Raji (cell line): Measurements from ENCODE around the gene PPM1L.

Source experiments
- POLR2A ChIP-seq: IDR thresholded peaks from 2 replicates; pipeline ENCODE4 v1.6.1; 2011; ENCODE audit warnings: low read depth, low read length, control low read depth; ENCODE audit not compliant: insufficient read depth

PPM1L gene

DNA sequence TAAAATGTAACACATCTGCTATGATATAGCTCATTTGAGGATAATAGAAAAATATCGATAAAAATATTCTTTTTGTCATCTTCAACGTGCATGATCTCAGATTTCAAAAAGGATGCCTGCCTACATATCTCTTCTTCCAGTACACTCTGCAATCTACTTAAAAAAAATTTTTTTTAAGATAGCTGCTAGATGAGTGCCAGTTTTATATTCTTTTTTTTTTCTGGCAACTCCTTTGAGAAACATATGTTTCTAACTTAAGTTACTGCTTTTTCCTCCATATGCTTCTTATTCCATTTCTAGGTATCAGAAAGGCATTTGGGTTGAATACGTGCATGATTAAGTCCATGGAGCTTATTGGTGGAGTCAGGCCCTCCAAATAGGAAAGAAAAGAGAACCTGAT is 160.4 kb downstream of the PPM1L start:
- TF ChIP-seq POLR2A = no peak

DNA sequence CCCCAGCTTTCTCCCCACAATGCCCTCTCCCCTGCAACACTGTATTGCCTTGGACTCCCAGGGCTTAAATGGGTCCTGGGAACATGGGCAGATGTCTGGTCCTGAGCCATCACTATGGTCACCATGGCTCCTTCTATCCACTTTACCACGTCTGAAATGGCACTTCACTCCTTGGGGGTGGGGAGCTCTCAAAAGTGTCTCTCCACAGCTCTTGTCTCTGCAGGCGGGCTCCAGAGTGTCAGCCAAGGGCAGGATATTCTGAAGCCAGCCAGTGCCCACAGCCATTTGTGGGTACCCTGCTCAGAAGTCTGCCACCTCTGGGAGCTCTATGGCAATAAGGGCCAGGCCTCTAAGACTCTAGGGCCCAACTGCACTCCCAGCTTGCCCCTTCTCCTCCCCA is 163.9 kb downstream of the PPM1L start:
- TF ChIP-seq POLR2A = no peak

DNA sequence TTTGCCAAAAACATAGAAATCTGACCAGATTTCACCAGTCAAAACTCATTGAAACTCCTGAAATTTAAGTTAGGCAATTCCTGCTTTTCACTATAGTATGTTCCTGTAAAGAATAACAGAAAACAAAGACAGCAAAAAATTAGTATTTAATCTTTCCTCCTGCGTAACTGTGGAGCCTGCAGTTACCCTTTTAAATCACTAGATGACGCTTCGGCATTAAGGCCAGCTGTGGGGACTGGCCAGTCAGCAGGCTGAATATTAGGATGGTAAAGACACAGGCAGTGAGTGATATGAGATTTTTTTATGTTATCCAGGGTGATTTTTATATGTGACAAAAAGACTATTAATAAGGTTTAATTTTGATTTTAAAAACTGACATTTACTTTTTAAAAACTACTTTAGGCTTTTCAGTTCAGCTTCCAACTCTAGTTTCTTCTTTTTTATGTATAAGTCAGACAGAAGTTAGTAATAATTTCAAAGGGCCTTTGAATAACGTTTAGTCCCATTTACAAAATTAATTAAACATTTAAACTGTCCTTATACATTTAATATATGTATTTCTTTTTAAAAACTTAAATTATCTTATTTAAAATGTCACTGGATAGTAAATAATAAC is 165.1 kb downstream of the PPM1L start:
- no peak for TF ChIP-seq POLR2A

DNA sequence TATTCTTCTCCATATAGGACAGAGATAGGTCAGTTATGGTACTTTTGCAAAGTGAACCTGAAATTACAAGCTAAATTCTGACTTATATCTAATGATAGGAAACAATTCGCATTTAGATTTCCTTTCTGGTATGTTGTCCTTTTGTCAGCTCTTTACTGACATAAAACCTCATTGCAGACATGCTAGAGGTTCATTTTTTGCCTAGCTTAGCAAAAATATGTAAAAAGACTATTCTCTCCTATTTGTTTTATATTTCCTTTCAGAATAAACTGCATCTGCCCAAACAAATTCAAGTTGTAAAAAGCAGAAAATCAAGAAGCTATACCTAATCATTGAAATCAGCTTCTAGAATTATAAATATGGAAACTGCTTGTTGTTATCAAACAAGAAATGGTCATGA is 168.7 kb downstream of the PPM1L start:
- TF ChIP-seq POLR2A = no peak

DNA sequence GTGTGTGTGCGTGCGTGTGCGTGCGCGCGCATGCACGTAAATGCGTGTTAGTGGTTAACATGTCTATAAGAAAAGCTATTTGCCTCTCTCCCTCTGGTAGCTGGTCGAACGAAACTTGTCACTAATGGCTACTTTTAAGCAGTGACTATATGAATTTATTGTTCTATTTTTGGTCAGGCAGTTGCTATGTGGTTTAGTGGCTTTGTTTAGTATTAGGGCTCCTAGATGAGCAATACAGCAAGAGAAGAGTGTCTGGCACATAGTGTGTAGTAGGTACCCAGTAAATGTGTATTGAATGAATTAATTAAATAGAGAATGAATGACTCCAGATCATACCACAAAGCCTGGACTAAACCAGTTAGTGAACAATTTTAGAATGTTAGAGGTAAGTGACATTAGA is 171.6 kb downstream of the PPM1L start:
- TF ChIP-seq POLR2A = no peak

DNA sequence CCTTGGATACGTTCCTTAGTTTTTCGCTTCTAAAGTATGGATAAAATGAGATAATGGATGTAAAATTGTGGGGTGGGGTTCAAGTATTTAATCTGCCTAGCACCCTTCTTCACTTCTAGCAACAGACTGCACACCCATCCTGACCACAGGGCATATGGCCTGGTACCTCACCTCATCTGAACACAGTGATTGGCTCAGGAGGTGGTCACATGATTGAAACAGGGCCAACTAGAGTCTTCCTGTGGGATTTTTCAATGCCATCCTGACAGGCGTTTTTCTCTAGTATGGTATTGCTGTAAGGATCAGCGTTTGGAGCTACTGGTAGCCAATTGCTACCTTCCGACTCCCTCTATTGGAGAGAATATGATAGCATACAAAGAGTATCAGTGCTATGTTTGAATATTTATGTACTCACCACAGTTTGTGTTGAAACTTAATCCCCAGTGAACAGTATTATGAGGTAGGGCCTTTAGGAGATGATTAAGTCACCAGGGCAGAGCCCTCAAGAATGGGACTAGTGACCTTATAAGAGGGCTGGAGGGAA is 172.2 kb downstream of the PPM1L start:
- no peak for TF ChIP-seq POLR2A

DNA sequence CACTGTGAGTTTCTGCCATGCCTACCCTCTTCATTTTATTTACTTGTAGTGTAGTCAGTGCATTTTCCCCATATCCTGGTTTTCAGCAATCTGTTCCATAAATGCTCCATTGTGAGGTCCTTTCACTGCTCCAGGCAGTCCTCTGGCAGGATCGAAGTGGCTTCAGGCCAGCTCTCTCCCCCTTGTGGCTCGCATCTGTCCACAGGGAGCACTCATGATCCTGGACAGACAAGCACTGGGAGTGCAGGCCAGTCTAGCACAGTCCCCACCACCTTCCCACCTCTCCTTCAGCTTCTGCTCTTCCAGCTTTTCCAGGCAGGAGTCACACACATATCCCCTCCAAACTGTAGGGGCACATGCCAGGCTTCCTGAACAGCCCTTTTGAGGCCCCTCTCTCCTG is 173.6 kb downstream of the PPM1L start:
- no peak for TF ChIP-seq POLR2A

DNA sequence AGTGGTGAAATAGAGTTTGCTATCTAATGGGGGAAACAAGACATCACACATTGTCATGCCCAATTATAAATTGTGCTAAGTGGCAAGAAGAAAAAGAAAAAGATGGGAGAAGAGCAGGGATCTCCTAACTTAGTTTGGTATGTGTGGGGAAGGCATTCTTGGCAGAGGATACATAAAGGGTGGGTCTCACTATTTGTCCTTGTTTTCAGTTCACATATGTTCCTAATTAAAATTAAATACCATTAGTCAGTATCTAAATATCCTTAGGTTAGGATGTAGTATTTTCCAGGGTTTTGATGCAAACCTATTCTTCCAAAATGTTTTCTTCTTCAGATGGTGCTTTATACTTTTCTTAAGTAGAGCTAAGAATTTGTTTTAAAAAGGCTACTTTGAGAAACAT is 175.4 kb downstream of the PPM1L start:
- no peak for TF ChIP-seq POLR2A

DNA sequence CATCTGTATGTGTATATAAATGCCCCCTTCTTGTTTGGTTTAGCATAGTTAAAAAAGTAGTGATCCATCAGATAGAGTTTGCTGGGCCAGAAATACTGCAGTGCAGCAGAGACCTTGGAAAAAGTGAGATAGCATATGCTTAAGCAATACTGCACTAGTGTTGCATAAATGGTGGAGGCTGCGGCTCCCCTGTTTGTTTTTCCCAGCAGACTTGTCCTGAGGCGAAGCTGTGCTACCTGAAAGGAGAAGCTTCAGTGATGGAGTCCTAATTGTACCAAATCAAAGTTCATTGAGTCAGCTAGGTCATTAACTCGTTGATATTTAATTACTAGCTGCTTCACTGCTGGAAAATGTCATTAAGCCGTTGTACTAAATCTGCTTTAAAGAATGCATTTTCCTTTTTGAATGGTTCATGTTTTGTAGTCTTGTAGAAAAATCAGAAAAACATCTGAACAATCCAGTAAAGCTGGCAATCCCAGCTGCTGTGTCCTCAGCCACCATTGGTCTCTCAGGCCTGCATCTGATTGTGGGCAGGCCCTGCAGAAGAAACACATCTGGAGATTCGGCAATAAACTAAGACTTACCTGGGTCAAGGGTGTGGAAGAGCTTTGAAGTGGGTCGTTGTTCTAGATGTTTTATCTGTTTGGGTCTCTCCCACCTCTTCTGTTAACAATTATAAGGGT is 179.5 kb downstream of the PPM1L start:
- TF ChIP-seq POLR2A = no peak

DNA sequence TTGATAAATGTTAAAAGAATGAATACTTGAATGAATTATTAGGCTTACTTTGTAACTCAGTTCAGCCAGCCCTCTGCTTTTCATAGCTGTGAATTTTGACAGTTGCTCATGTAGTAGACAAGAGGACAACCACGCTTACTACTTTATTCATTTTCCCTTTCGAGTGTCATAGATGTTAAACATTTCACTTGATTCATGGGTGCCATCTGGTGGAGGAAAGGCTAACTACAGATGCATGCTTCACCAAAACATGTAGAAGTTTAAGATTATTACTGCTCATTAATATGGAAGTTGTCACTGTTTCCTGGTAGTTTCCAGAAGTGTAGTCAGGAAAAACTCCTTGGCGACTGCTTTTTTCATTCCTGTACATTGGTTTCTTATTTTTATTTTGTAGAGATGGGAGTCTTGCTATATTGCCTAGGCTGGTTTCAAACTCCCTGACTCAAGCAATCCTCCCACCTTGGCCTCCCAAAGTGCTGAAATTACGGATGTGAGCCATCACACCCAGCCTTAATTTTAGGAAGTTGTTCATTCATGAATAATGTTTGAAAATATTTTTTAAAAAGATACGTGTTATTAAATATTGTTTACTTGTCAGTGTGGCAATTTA is 186.0 kb downstream of the PPM1L start:
- TF ChIP-seq POLR2A = no peak

DNA sequence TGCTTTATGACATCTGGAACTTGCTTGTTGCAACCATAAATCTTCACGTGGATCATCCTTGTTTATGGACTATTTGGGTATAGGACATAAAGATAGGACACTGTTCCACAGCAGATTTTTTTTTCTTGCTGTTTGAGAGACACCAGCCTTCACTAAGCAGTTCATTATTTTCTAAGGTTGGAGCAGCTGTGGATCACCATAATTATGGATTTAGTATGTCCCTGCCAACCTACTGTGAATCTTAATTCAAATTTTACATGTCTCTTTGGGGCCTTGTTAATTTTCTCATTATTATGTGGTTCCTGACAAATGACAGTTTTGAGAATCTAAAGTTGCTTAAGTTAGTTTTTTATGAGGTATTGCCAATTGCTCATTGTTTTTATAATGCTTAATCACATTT is 188.0 kb downstream of the PPM1L start:
- no peak for TF ChIP-seq POLR2A

DNA sequence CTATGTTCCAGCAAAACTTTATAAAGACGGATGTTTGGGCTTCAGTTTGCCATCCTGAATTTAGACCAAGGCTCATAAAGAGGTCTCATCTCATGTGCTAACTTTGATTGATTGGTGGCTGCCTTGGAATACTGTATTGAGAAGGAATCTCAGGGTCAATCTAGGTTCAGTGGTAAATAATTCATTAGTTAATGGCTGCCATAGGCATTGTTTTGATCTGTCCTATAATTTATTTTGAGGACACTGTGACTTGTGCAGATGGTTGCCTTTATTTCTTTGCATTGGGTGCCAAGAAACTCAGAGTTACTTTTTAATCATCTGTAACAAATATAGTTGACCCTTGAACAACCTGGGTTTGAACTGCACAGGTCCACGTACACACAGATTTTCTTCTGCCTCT is 189.3 kb downstream of the PPM1L start:
- TF ChIP-seq POLR2A = no peak

DNA sequence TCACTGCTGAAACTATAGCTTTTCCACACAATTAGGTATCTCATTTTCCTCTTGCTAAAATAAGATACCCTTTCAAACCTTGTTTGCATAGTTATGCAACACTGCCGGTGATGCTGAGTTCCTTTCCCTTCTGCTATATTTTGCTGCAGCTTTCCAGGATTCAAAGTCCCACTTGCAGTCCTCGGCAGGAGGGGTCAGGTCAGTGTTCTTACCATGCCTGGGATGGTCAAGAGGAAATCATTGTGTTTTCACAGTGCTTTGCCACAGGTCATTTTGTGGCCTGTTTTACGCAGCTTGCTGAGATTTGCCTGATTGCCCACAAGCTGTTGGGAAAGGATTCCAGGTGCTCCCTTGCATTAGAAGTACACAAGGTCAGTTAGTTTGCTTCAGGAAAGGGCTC is 192.2 kb downstream of the PPM1L start:
- no peak for TF ChIP-seq POLR2A

DNA sequence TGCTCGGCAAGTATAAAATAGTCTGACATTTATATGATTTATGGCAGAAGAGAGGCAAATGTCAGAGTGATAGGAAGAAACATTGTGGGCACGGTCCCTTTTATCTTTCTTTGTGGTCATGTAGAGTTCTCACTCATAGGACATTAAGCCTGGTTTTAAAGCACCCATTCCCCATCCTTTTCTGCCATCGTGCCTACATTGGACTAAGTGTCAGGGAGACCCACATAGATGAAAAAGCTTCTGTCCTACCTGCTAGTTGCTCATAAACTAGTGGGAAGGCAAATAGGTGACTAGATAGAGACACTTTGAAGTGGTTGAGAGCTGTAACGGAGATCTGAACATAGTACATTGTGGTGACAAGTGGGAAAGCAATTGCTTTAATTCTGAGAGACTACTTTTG is 193.4 kb downstream of the PPM1L start:
- TF ChIP-seq POLR2A = no peak

DNA sequence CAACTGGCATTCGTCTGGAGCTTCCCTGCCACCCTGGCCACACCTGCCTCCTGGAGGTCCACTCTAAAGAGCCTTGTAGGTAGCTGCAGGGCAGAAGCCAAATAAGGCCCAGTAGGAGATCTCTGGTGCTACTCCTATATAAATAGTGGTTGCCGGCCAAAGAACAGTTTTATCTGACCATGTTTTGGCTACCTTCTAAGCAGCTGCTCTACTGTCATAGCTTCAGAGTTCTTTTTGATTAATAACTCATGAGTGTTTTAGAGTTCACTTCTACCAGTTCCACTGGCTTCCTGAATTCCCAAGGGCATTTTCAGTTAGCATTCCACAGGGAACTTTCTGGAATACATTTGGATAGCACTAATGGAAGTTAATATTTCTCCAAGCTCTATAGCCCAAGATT is 194.5 kb downstream of the PPM1L start:
- TF ChIP-seq POLR2A = no peak

DNA sequence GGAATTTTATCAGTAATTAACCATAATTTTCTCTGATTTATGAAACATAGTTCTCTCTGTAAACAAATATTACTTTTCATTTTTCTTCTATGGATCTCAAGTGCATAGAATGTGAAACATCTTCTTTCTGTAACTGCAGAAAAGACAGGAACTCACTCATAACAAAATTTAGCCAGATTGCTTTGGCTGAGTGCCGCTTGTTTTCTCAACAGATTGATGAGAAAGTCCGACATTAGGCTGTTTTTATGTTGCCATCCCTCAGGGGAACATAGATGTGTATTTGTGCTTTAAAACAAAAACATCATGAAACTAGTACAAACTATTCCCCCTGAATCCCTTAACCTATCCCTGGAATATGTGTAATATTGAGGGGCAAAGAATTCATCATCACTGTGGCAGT is 194.9 kb downstream of the PPM1L start:
- no peak for TF ChIP-seq POLR2A

DNA sequence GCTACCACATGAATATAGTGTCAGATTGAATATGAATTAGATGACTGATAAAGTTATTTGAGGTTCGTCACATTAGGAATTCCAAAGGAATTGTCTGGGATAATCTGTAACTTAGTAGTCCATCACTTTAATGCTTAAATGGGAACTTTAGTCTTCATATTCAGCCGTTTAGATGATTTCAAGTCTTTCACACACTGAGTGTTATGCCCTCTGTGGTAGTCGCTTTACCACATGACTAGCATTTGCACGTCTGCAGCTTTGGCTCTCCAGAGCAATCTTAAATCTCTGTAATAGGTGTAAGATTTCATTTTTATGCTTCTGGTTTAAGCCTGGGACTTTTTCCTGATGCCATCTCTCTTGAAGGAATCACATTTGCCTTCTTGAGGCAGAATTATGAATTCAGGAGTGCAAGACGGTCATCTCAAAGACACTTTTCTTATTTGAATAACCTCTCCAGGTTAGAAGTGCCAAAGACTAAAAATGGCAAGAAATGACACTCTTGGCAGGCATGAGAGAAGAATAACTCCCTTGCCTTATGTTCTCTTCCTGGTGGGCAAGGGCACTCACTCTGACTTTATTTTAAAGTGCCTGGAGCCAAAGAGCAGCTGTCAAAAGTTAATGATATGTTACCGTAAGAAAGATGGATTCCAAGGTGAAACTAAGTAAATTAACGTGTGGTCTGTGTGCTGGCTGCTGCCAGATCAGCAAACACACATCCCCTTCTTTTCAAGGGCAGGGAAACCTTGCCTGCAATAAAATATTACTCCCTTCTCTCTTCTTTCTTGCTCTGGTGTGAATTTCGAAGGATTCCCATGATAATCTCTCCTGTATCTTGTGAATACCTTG is 195.8 kb downstream of the PPM1L start:
- no peak for TF ChIP-seq POLR2A
